ENCODE results near the gene VAMP1.
"Not testable (repeated sequence)": the region's sequence is repeated elsewhere in the genome, so short reads cannot be mapped to it uniquely, and the experiment has no call there.

VAMP1 gene

DNA sequence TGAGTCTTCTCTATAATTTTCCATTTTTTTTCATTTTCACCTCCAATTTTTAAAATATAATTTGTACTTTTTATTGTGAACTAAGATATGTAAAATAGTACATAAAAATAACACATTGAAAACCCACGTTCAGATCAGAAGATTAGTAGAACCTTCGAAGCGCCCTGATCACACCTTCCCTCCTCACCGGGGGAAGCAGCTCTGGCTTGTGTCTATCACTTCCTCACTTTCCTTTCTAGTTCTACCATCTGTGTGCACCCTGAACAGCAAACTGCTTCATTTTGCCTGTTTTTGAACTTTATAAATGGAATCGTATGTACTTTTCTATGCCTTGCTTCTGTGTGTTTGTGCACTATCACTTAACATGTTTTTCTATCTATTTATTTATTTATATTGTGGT, 37.5 kb downstream of the VAMP1 start:
- Histone ChIP-seq H3K4me3 (replicated peaks; ENCODE audit: low read depth, low read length) (no peak overlapping the region), H3K36me3 (ENCODE audit: control insufficient read depth, insufficient read depth, low read length) (no peaks in the 10 kb centered on the region), H3K27me3 (replicated peaks; ENCODE audit: control insufficient read depth, insufficient read depth, low read length) (no peaks in the 10 kb centered on the region)
- no peak for TF ChIP-seq CTCF (IDR thresholded peaks at IDR 0.05; ENCODE audit: insufficient read depth, low read length, poor library complexity, severe bottlenecking)
- DNase-seq (ENCODE audit: extremely low read depth, insufficient read length): no peak

GRCh38 chr12:6430124-6430989, 40.1 kb downstream of the VAMP1 start:
- no peaks in the 10 kb centered on the region for H3K36me3 ChIP-seq (ENCODE audit: control insufficient read depth, insufficient read depth, low read length)
- H3K27me3 ChIP-seq (replicated peaks; ENCODE audit: control insufficient read depth, insufficient read depth, low read length): no peaks in the 10 kb centered on the region
- no peak overlapping the region for H3K4me3 ChIP-seq (replicated peaks; ENCODE audit: low read depth, low read length)
- no peak for TF ChIP-seq CTCF (IDR thresholded peaks at IDR 0.05; ENCODE audit: insufficient read depth, low read length, poor library complexity, severe bottlenecking)
- no peak for DNase-seq (ENCODE audit: extremely low read depth, insufficient read length)

- Histone ChIP-seq H3K27me3 (replicated peaks; ENCODE audit: control insufficient read depth, insufficient read depth, low read length) (no peaks in the 10 kb centered on the region), H3K36me3 (ENCODE audit: control insufficient read depth, insufficient read depth, low read length) (no peaks in the 10 kb centered on the region), H3K4me3 (replicated peaks; ENCODE audit: low read depth, low read length) (no peak overlapping the region)
- no peak for DNase-seq (ENCODE audit: extremely low read depth, insufficient read length)
- TF ChIP-seq CTCF (IDR thresholded peaks at IDR 0.05; ENCODE audit: insufficient read depth, low read length, poor library complexity, severe bottlenecking): no peak
Measured at GRCh38 chr12:6428326-6428725, 42.2 kb downstream of the VAMP1 start.

DNA sequence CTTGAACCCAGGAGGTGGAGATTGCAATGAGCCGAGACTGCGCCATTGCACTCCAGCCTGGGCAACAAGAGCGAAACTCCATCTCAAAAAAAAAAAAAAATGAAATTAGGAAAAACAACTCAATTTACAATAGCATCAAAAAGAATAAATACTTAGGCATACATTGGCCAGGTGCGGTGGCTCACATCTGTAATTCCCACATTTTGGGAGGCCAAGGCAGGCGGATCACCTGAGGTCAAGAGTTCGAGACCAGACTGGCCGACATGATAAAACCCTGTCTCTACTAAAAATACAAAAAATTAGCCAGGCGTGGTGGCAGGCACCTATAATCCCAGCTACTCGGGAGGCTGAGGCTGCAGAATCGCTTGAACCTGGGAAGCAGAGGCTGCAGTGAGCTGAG, 42.7 kb downstream of the VAMP1 start:
- not testable (repeated sequence) for H3K27me3 ChIP-seq (replicated peaks; ENCODE audit: control insufficient read depth, insufficient read depth, low read length); DNase-seq (ENCODE audit: extremely low read depth, insufficient read length); H3K36me3 ChIP-seq (ENCODE audit: control insufficient read depth, insufficient read depth, low read length)
- peak overlapping the region; percentile 33; the same call in 1 of the 2 replicates for H3K4me3 ChIP-seq (replicated peaks; ENCODE audit: low read depth, low read length)

DNA sequence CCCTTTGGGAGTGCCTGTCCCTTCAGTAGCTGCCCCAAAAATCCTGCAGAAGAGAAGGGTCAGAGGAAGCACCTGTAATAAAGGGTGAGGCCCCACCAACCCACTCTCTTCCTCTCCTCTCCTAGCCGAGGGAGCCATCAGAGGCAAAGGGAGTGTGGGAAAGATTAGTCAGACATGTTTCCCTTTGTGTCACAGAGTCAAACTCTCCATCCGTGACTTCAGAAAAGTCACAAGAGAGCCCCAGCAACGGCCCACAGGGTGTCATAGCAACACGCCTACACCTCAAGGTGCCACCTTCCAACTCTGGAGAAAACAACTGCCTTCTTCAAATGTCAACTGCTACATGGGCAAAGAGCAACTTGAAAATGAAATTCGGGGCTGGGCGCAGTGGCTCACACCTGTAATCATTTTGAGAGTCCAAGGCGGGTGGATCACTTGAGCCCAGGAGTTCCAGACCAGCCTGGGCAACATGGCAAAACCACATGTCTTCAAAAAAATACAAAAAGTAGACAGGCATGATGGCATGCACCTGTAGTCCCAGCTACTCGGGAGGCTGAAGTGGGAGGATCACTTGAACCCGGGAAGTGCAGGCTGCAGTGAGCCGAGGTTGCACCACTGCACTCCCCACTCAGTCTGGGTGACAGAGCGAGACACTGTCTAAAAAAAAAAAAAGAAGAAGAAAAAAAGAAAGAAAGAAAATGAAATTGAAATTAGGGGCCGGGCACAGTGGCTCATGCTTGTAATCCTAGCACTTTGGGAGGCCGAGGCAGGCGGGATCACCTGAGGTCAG, 43.4 kb downstream of the VAMP1 start:
- no peaks in the 10 kb centered on the region for H3K36me3 ChIP-seq (ENCODE audit: control insufficient read depth, insufficient read depth, low read length)
- H3K27me3 ChIP-seq (replicated peaks; ENCODE audit: control insufficient read depth, insufficient read depth, low read length): no peaks in the 10 kb centered on the region
- DNase-seq (ENCODE audit: extremely low read depth, insufficient read length): peak; percentile 81
- peak overlapping the region; percentile 14; the same call in 1 of the 2 replicates for H3K4me3 ChIP-seq (replicated peaks; ENCODE audit: low read depth, low read length)
- no peak for TF ChIP-seq CTCF (IDR thresholded peaks at IDR 0.05; ENCODE audit: insufficient read depth, low read length, poor library complexity, severe bottlenecking)

Measured in GM06990 (cell line).